ENCODE results near the gene ACER1. TPM values are rescaled to one million over a fixed set of nuclear protein-coding genes. Genes with fewer than 3 reads are reported as not detected.

ACER1 gene
- total RNA-seq: not detected
- long read RNA-seq: 0 reads

- TF ChIP-seq, protein P1, sequence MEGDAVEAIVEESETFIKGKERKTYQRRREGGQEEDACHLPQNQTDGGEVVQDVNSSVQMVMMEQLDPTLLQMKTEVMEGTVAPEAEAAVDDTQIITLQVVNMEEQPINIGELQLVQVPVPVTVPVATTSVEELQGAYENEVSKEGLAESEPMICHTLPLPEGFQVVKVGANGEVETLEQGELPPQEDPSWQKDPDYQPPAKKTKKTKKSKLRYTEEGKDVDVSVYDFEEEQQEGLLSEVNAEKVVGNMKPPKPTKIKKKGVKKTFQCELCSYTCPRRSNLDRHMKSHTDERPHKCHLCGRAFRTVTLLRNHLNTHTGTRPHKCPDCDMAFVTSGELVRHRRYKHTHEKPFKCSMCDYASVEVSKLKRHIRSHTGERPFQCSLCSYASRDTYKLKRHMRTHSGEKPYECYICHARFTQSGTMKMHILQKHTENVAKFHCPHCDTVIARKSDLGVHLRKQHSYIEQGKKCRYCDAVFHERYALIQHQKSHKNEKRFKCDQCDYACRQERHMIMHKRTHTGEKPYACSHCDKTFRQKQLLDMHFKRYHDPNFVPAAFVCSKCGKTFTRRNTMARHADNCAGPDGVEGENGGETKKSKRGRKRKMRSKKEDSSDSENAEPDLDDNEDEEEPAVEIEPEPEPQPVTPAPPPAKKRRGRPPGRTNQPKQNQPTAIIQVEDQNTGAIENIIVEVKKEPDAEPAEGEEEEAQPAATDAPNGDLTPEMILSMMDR (IDR thresholded peaks at IDR 0.05): no peak
- no peaks in the 10 kb centered on the region for H3K36me3 ChIP-seq
- no peak within 1 kb of the TSS for H3K4me3 ChIP-seq
- H3K27me3 ChIP-seq (ENCODE audit: low read depth): no peaks in the 10 kb centered on the region
- ATAC-seq (no peak), DNase-seq (no peak)
- no peaks in the 10 kb centered on the region for H3K9me3 ChIP-seq
- intact Hi-C loops (cut with DNase I): no loop called here
- no peaks in the 10 kb centered on the region for H3K4me1 ChIP-seq
- H3K27ac ChIP-seq: no peak within 1 kb of the TSS
Measured at GRCh38 chr19:6333439-6333838, at the start of gene ACER1. TSS of gene ACER1 (minus strand) at chr19:6333612. CDS start at chr19:6333551, 61 bp downstream.

DNA sequence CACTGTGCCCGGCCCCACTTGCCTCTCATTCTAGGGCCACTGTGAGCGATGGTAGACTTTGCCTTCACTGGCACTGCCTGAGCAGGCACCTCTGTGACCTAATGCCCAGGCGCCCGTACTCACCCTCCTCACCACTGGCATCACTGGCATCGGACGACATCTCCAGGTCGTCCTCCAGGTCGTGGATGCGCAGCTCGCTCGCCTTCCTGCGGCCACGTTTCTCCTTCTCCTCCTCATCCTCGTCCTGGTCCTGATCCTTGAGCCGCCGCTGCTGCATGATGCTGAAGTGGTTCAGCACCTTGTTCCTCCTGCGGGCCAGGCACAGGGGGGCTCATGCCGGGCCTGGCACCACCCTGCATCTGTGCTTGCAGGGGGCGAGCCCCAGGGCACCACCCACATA is 49.8 kb upstream of the ACER1 start:
- Histone ChIP-seq H3K27ac (no peak overlapping the region), H3K27me3 (ENCODE audit: low read depth) (no peaks in the 10 kb centered on the region), H3K9me3 (no peaks in the 10 kb centered on the region), H3K4me3 (no peak overlapping the region), H3K4me1 (no peaks in the 10 kb centered on the region), H3K36me3 (peaks cover 93% of the 10 kb centered on the region)
- DNase-seq: no peak
- intact Hi-C loops (cut with DNase I): no loop called here
- TF ChIP-seq, protein P1 (IDR thresholded peaks at IDR 0.05): no peak
- ATAC-seq: no peak

GRCh38 chr19:6381030-6381750 is 47.8 kb upstream of the ACER1 start:
- Histone ChIP-seq H3K36me3 (peaks cover 73% of the 10 kb centered on the region), H3K9me3 (no peaks in the 10 kb centered on the region), H3K27ac (no peak overlapping the region), H3K4me1 (no peaks in the 10 kb centered on the region), H3K27me3 (ENCODE audit: low read depth) (no peaks in the 10 kb centered on the region), H3K4me3 (no peak overlapping the region)
- ATAC-seq (no peak), DNase-seq (no peak)
- TF ChIP-seq, protein P1 (IDR thresholded peaks at IDR 0.05): no peak
- intact Hi-C loops (cut with DNase I): no loop called here

DNA sequence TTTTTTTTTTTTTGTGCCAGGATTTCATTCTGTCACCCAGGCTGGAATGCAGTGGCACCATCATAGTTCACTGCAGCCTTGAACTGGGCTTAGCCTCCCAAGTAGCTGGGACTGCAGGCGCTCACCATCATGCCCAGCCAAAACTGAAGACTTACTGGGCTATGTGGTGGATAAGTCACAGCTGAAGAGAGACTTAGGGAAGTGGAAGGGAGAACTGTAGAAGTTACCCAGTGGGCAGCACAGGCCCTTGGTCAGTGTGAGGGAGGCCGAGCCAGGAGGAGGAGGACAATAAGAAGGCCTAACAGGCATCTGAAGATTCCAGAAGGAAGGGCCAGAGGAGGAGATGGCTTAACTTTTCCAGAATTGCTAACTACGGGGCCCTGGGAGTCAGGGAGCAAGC is 46.3 kb upstream of the ACER1 start:
- H3K4me1 ChIP-seq: no peaks in the 10 kb centered on the region
- peaks cover 68% of the 10 kb centered on the region for H3K36me3 ChIP-seq
- TF ChIP-seq, protein P1 (IDR thresholded peaks at IDR 0.05): no peak
- H3K27ac ChIP-seq: no peak overlapping the region
- no peak overlapping the region for H3K4me3 ChIP-seq
- ATAC-seq (no peak), DNase-seq (no peak)
- H3K9me3 ChIP-seq: no peaks in the 10 kb centered on the region
- H3K27me3 ChIP-seq (ENCODE audit: low read depth): no peaks in the 10 kb centered on the region
- intact Hi-C loops (cut with DNase I): no loop called here

GRCh38 chr19:6378486-6378885 is 45.1 kb upstream of the ACER1 start:
- ATAC-seq: no peak
- no peak overlapping the region for H3K27ac ChIP-seq
- intact Hi-C loops (cut with DNase I): no loop called here
- no peak overlapping the region for H3K4me3 ChIP-seq
- DNase-seq: no peak
- H3K27me3 ChIP-seq (ENCODE audit: low read depth): no peaks in the 10 kb centered on the region
- peaks cover 62% of the 10 kb centered on the region for H3K36me3 ChIP-seq
- no peaks in the 10 kb centered on the region for H3K9me3 ChIP-seq
- TF ChIP-seq, protein P1 (IDR thresholded peaks at IDR 0.05): no peak
- peaks cover 7% of the 10 kb centered on the region for H3K4me1 ChIP-seq

Data from lower lobe of right lung (tissue), 2 donors.